NOMO-1 treated with dmso at 0.1 percent for 144 hours (cell line): Measurements from ENCODE around the gene FGFR3.
"Not testable (repeated sequence)": the region's sequence is repeated elsewhere in the genome, so short reads cannot be mapped to it uniquely, and the experiment has no call there.

Experiments
- DNase-seq: peaks from one replicate; lab custom pipeline; 2025; ENCODE audit not compliant: unreplicated experiment; lab: John Stamatoyannopoulos, UW

The FGFR3 gene

GRCh38 chr4:1839282-1839681, 46.2 kb downstream of the FGFR3 start:
- no peak for DNase-seq

GRCh38 chr4:1841201-1841886, 48.3 kb downstream of the FGFR3 start:
- DNase-seq, result no peak

GRCh38 chr4:1841887-1842210, 48.8 kb downstream of the FGFR3 start:
- no peak for DNase-seq

GRCh38 chr4:1842339-1842895, 49.3 kb downstream of the FGFR3 start:
- no peak for DNase-seq

GRCh38 chr4:1842993-1843448, 49.9 kb downstream of the FGFR3 start:
- no peak for DNase-seq

GRCh38 chr4:1843852-1844251, 50.8 kb downstream of the FGFR3 start:
- no peak for DNase-seq

- DNase-seq, result not testable (repeated sequence)
Observed at GRCh38 chr4:1844618-1845017, 51.5 kb downstream of the FGFR3 start.

GRCh38 chr4:1846580-1846979, 53.5 kb downstream of the FGFR3 start:
- no peak for DNase-seq

GRCh38 chr4:1850276-1850675, 57.2 kb downstream of the FGFR3 start:
- no peak for DNase-seq

- no peak for DNase-seq
Observed at GRCh38 chr4:1851160-1851559, 58.1 kb downstream of the FGFR3 start.

- DNase-seq, result no peak
Observed at GRCh38 chr4:1851575-1852410, 58.7 kb downstream of the FGFR3 start.

- DNase-seq, result no peak
Observed at GRCh38 chr4:1852904-1853623, 60.0 kb downstream of the FGFR3 start.

GRCh38 chr4:1854752-1855151, 61.7 kb downstream of the FGFR3 start:
- no peak for DNase-seq

GRCh38 chr4:1855333-1856070, 62.4 kb downstream of the FGFR3 start:
- DNase-seq, result no peak

- peak; percentile 91 for DNase-seq
Observed at GRCh38 chr4:1856071-1856942, 63.2 kb downstream of the FGFR3 start, which contains the start of gene LETM1. LETM1 (minus strand) TSS chr4:1856156; CDS start chr4:1855950, 206 bp downstream.

- no peak for DNase-seq
Observed at GRCh38 chr4:1856943-1857699, 64.0 kb downstream of the FGFR3 start.

GRCh38 chr4:1857931-1858330, 64.8 kb downstream of the FGFR3 start:
- no peak for DNase-seq
